Measurements from ENCODE around the gene MINK1.

DNA sequence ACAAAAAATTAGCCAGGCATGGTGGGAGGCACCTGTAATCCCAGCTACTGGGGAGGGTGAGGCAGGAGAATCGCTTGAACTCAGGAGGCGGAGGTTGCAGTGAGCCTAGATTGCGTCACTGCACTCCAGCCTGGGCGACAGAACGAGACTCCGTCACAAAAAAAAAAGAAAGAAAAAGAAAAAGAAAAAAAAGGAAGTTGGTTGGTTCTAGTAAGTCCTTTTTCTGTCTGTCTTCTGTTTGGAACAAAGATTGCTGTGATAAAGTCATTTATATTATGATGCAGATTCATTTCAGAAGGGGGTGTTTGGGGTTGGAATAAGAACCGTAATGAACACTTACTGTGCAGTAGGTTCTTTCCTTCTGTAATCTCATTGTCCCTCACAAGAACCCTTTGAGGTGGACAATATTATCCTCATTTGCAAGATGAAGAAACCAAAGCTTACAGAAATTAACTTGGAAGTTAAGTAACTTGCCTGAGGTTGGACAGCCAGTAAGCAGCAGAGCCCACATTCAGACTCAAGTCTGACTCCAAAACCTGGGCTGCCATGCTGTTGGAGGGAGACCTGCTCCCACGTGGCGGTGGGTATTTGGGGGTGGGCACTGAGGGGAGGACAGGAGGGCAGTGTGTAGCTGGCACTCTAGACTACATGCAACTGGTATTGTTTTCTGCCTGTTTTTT lies 10.3 kb downstream of the MINK1 start:
- TF ChIP-seq EP300 (IDR thresholded peaks at IDR 0.05; ENCODE audit: borderline replicate concordance in 1 of 2, low read depth in 2 of 2, low read length in 2 of 2) (no peak), SP4 (IDR thresholded peaks at IDR 0.05; ENCODE audit: low read length) (no peak), TAF1 (IDR thresholded peaks at IDR 0.05; ENCODE audit: low read depth, low read length) (no peak), TEAD4 (IDR thresholded peaks at IDR 0.05; ENCODE audit: low read depth, low read length) (no peak), RBBP5 (IDR thresholded peaks at IDR 0.05; ENCODE audit: borderline replicate concordance, low read depth, low read length) (no peak), SRF (IDR thresholded peaks at IDR 0.05; ENCODE audit: low read depth, low read length) (no peak), SAP30 (IDR thresholded peaks at IDR 0.05; ENCODE audit: insufficient read depth, insufficient replicate concordance, low read length) (no peak), TCF12 (IDR thresholded peaks at IDR 0.05; ENCODE audit: low read depth, low read length) (no peak), KDM4A (IDR thresholded peaks at IDR 0.05; ENCODE audit: low read depth, low read length, severe bottlenecking) (no peak), CTCF (IDR thresholded peaks at IDR 0.05; ENCODE audit: control extremely low read depth in 1 of 3, insufficient read depth in 1 of 3, low read depth in 1 of 3, low read length in 3 of 3) (no peak), MAX (IDR thresholded peaks at IDR 0.05) (no peak), YY1 (IDR thresholded peaks at IDR 0.05; ENCODE audit: low read depth, low read length) (no peak), CHD2 (IDR thresholded peaks at IDR 0.05; ENCODE audit: low read length) (no peak)
